ENCODE data around the gene LRRC30.

LRRC30 gene

DNA sequence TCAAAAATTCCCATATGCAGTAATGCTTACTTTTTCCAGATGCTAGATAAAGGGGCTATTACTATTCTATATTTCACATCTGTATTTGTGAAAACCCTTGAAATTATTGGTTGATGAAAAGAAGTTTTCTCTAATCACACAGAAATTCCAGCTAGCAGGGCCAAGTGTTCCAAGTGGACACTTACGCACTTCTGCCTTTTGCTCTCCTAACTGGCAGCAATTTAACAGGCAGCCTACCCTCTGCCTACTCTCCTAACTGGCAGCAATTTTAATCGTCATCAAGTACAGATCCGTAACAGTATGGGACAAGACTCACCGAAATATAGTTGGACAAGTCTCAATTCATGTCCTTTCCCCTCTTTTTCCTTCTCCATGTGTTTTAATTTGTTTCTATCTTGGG, 12.0 kb downstream of the LRRC30 start:
- FAIRE-seq = no peak

DNA sequence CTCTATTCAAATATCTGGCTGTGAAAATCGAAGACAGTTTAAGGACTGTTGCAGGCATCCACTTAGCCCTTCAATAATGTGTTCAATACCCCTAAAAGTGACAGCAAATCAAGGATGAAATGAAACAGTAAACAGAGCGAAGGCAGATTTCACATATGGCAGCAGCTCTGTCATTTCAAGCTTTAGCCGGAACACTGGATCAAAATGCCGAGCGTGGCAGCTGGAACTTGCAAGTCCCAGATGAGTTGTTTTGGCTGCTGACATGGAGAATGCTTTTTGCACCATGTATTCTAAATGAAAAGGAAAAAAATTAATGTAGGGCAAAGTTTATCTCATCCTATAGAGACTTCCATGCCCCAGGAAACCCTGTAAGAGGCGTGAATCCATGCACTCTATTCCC, 18.0 kb downstream of the LRRC30 start:
- FAIRE-seq = no peak

DNA sequence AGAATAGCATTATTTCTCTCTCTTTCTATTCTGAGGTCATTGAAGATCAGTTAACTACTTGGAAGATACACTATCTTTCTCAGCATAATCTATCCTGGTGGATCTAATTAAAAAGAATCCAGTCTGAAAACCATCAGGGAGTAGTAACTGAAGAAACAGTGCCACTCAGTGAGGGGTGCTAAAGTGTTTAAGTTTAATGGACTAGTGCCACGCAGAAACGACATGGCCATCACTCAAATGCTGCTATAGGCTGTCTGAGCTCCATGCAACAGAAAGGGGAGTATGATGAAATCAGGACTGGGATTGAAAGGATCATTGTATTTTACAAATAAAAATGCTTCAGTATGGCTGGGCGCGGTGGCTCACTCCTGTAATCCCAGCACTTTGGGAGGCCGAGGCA, 23.3 kb downstream of the LRRC30 start:
- no peak for FAIRE-seq

DNA sequence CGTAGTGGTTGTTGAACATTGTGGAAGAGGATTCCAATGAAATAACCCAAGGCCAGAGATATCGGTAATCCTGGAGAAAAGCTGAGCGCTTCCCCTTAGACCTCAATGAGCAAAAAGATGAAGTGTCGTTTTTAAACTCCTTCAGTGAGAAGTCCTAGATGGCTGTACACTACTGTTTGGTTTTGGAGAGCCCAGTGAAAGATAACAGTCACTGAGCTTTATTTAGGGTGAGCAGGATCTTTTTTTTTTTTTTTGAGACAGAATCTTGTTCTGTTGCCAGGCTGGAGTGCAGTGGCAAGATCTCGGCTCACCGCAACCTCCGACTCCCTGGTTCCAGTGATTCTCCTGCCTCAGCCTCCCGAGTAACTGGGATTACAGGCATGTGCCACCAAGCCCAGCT, 24.2 kb downstream of the LRRC30 start:
- no peak for FAIRE-seq

DNA sequence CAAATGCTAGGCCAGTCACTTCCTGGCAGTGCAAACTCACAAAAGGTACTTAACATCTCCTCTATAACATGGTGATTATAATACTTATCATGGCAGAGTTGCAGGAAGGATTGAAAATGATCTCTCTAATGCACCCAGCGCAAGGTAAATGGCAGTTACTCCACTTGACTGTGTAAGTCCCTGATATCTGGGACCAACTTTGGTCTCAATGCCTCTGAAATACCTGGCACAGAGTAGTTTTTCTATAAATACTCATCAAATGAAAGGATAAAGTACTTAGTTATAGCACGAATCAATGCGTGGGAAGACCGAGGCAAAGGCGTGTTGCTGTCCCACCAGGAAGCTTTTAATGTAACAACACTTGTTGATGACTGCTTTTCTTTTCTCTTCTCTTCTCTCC, 24.8 kb downstream of the LRRC30 start:
- no peak for FAIRE-seq

DNA sequence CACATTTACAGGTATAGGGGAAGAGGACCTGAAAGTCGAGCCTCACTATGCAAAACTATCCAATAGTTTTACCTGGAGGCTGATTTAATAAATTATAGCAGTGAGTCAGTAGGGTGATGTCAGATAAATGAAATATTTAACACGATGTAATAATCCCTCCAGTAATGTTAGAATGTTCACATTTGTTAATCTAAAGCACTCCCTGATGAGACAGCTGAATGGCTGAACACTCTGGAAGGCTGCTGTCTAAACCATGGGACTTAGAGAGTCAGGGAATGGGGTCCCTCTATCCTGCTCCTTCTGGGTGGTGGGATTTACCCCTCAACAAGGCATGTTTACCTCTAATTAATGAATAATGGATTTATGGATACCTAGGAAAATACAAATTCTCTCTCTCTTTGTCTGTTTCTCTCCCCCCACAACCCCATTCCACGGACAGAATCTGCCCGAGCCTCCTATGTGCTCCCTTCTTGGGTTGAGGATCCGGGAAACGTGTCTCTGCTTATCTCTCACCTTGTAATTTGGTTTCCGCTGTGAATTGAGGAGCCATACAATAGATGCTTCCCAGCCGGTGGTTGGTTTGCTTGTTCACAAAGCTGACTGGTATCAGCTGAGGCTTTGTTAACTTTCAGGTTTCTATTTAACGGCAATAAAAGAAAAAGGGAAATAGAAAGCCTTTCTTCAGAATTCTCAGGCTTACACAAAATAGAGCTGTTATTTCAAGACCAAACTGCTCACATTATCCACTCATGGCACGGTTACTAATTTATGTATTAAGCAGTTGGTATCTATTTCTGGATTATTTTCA, 25.9 kb downstream of the LRRC30 start:
- no peak for FAIRE-seq

DNA sequence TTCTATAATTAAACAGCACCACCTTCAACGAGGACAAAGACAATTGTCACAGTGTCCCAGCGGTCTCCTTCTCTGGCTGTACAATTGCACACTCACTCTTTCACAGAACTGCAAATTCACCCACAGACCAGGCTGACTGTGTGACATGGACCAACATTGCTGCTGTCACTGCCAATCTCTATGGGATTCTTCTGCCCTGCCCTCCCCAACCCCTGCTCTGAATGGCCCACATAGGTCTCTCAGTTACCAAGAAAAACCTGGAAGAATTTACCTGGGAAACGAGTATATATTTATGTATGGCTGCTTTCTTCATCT, 26.5 kb downstream of the LRRC30 start:
- no peak for FAIRE-seq

DNA sequence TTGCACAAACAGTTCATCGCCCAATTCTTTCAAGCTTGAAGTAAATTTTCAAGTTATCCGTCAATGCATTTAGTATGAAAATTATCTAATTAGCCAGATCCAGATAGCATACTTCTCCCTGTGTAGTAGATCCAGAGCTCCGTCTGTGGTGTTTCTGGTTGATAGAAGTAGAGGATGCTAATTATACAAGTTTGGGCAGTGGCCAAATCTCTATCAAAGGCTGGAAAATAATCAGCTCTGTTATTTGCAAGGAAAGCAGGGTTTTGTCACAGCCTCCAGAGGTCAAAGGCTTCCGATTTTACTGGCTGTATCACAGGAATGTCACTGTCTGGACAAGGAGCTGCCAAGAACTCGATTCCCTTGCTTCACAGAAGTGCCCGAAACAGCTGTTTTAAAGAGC, 28.6 kb downstream of the LRRC30 start:
- FAIRE-seq = no peak

DNA sequence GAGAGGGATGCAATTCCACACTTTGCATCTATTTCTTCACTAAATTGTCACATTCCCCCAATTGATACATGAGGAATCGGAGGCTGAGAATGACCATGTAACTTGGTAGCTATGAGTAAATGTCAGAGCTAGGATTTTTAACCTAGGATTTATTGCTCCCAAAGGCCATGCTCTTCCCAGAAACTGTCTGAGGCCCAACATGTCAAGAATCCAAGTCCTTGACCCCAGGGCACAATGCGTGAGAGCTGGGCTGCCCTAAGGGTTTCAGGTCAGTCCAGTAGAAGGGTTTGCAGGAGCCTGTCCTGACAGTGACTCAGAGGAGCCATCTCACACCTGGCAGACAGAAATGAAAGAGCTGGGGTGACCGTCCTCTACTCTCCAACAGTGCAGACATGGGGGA, 30.3 kb downstream of the LRRC30 start:
- FAIRE-seq = no peak

DNA sequence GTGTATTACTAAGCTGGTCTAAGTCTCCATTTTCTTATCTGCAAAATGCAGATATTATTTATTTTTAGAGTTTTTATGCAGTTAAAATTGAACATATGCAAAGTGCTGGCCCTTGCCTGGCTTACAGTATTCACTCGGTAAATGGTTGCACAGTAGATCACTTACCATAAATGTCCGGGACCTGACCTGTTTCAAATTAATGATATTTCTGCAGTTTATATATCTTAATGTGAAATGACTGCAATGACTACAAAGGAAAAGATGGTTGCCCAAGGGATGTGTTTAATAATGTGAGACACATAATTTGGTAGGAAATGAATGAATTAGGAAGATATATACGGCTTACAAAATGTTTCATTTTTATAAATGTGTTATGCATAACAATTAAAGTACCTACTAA, 37.1 kb downstream of the LRRC30 start:
- FAIRE-seq = no peak

DNA sequence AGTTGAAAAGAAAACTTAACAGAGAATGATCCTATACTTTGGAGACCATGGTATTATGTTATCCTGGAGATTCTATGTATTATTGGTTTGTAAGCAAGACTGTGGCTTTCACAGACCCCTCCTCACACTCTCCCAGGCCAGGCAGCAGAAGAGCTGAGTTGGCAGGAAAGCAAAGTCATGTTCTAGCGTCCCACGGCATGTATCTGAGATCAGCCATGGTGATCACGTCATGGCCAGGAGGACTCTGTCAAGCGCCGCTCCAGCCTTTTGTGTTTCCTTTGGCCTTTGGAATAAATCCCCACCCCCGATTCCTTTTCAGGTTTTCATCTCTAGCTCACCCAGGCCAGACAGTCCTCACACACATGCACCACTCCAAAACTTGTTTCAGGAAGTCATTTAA, 39.1 kb downstream of the LRRC30 start:
- no peak for FAIRE-seq

DNA sequence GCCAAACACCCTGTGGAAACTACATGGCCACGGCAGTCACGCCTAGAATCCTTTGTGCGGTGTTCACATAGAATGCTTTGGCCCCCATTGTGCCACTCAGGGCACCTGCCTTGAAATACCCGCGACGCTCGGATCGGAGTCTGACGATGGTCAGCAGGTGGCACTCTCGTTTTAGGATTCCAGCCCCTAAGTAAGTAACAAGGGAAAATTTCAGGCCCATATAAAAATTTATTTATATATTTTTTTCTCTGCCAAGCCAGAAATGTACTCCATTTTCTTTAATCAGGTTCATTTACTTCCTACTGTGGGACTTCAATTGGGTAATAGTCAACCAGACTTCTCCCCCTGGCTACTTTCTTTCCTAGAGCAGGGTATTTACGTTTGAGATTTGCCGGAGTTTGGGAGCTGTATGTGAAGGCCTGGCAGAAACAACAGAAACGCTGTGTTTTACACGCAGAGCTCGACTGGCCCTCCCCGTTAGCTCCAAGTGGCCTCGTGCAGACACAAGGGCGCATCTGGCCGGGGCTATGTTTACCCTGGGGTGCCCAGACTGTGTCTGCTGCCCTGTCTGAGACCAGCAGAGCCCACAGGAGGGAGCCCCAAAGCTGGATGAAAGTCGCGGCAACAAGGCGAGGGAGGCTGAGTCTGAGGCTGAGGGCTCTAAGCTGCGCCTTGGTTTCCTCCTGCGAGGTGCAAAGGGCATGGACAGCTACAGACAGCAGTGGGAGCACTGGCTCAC, 41.6 kb downstream of the LRRC30 start:
- FAIRE-seq = peak; percentile 35

DNA sequence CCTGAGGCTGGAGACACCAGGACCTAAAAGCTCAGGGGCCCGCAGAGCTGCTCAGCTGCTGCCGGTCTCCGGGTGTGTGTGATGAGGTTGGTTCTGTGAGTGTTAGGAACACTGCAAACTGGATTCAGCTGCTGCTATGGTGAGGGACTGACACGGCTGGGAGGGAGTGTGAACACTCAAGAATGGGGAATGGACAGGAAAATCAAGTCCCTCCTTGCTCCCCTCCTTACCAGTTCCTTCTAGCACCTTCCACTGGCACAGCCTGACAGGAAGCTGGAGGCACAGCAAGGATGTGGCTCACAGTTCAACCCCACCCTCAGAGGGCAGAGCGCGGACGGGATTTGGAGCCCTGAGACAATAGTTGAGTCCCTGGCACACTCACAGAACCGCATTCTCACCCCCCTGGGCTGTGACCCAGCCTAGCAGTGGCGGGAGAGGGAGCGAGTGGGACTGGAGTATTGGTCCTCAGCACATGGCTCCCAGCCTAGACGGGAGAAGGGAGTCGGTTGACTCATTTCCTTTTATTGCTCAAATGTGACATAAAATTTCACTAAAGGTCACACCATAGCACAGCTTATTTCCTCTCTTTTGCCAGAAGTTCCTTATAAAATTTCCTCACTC, 42.5 kb downstream of the LRRC30 start:
- FAIRE-seq = no peak

DNA sequence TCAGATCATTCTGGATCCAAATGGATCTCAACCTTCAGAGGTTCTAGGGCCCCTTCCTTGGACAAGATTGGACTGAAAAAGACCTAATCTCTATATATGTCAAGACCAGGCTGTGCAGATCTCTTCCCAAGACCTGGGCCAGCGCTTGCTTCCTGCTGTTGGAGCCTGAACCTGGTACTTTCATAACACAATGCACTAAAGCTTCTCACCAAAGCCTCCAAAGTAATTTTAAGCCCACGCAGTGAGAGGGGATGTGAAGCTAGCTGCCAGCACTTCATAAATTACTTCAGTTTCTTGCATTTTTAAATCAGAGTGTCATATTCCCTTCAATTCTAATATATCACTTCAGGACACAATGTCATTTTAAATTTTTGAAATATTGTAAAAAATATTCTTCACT, 50.7 kb downstream of the LRRC30 start:
- FAIRE-seq = no peak
